NCI-H2029 treated with DMSO at 0.1 percent for 48 hours (cell line): ENCODE data around the gene CXCL14.
"Not testable (repeated sequence)": the region's sequence is repeated elsewhere in the genome, so short reads cannot be mapped to it uniquely, and the experiment has no call there.

Experiments used
- DNase-seq: peaks from one replicate; lab custom pipeline; 2025; lab: John Stamatoyannopoulos, UW

The CXCL14 gene

DNA sequence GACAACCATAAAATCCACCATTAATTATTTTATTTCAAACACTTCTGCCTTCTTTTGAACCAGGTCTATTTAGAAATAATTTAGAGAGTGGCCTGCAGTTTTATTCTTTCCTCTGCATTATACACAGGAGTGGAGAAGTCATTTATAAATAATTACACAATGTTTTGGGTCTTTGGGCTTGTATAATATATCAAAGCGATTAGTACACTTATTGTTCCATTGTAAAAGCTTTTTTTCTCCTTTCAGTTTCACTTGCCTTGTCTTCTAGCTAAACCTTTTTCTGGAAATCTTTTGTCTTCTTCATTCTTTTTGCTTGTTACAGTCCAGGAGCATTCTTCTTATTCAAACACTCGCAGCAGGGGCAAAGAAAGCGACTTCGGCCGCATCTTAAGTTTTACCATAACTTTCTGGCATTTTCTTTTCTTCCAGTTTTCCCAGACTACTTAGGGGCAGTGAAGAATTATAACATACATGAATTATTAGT is 35.7 kb downstream of the CXCL14 start:
- no peak for DNase-seq

DNA sequence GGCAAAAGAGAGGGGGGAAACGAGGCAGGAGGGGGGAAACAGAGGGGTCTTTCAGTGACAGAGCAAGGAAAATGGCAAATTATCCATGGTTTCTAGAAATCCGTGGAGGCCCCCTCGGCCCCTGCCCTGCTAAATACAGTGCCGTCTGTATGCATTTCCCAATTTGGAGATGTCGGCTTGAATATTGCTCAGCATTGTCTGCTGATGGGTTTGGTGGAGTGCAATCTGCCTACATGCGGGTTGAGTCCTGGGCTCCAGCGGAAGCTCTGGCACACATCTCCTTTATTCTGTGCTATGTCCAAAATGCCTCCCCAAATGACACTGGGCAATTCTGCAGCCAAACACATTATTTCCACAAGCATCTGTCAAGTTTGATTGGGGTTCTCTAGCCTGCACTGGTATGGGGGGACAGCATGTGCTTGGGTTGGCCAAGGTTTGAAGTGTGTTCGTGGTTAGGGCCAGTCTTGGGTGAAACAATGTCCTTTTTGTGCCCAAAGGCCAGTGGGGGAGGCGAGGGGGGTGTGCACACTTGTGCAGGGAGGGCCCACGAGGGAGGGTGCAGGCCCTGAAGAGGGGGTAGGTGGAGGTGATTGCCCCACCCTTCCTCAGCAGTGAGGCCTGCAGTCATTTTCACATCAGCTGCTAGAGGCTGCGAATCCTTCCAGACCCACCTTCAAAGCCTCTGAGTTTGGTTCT is 36.8 kb downstream of the CXCL14 start:
- no peak for DNase-seq

DNA sequence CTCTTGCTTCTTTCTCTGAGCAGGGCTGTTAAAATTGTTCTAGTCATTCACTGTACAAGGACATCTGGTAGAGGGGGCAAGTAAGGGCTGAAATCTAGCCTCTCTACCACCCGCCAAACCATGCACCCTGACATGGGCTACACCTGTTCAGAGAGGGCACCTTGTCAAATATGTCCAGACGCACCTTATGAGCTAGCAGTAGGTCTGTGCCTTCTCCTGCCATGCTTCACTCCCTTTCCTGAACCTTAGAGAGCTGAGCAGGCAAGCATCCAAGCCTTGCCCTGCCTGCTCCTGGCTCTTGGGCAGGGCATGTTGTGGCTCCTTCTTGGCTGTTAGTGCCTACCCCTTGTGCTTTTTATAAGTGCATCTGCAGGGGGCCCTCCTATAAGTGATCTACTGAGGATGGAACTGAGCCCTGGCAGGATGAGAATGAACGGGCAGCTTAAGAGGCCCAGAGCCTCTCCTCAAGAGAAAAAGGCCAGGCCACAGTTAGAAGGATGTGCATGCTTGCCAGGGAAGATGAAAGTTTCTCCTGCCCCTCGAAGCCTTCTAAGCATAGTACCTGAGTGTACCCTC is 39.3 kb downstream of the CXCL14 start:
- DNase-seq, result no peak

DNA sequence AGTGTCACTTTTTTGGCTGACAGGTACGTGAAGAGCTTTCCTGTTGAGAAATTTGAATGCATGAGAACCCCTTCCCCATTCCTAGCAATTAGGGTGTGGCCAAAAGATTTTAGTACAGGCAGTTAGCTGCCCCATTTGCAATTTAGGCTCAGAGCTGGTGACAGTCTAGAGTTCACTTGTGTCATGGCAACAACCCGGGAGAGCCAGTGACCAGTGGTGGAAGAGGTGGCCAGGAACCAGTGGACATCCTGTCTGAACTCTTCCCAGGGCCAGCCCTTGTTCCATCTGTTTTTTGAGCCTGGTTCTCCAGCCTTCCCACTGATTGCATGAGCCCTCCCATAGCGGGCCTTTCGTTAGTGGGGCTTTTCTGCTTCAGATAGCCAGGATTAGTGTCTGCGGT is 40.5 kb downstream of the CXCL14 start:
- no peak for DNase-seq

DNA sequence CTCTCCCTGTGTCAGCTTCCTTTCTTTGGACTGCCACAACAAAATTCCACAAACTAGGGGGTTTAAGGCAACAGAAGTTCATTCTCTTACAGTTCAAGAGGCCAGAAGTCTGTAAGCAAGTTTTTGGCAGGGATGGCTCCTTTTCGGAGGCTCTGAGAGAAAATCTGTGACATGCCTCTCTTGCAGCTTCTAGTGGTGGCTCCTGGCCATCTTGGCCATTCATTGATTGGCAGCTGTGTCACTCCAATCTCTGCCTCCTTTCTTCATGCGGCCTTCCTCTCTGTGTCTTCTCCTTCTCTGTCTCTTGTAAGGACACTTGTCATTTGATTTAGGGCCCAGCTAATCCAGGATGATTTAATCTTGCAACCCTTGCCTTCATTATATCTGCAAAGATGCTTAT is 41.0 kb downstream of the CXCL14 start:
- DNase-seq, result no peak

DNA sequence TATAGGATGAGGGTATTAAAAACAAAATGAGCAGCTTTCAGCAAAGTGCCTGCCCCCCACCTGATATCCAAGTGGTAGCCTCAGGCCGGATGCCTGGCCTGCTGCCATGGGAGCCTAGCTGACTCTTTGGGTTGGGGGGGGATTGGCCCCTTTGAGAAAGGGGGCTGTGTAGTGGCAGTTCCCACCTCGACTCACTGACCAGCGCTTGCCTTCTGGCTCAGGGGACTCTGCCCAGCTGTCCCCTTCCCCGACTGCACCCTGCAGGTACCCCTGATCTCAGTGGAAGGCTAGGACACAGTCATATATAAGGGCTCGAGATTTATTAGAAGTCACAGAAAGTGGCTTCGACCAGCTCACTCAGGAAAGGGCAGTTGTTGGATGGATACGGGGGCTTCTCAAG is 41.5 kb downstream of the CXCL14 start:
- DNase-seq, result no peak

DNA sequence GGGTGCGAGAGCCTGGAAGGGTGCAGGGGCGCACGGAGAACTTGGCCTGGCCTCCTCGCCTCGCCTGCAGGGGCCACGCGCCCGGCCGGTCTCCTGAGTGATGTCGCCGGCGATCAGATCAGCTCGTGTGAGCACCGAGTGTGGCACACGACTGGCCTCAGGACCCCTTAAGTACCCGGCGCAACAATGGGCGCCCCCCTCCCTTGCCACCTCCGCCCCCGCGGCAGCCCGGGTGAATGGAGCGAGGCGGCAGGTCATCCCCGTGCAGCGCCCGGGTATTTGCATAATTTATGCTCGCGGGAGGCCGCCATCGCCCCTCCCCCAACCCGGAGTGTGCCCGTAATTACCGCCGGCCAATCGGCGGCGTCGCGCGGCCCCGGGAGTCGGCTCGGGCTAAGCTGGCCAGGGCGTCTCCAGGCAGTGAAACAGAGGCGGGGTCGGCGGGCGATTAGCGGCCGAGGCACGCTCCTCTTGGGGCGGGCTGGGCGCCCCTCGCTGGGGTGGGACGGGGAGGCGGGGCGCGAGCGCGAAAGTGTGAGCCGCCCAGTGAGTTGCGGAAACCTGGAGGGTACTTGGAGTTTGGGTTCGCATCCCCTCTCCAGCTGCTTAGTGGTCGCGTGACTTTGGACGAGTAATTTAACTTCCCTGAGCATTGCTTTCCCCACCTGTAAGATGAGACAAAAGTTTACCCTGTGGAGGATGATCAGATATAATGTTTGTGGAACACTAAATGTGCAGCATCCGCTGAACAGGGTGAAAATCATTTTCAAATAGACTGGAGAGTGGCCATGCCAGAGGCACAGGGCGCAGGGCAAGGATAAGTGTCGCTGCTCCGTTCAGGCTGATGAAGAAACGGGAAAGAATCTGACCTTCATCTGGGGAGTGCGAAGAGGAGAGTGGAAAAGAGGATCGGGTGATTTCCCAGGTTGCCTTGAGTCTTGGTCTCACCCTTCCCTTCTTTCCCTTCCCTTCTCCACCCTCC is 42.7 kb downstream of the CXCL14 start, which contains the start of gene NEUROG1:
Gene NEUROG1, minus strand, starts transcription at position 145 of the 982 bp plus-strand sequence. CDS start 274 bp downstream, outside the sequence.
- DNase-seq, result no peak

DNA sequence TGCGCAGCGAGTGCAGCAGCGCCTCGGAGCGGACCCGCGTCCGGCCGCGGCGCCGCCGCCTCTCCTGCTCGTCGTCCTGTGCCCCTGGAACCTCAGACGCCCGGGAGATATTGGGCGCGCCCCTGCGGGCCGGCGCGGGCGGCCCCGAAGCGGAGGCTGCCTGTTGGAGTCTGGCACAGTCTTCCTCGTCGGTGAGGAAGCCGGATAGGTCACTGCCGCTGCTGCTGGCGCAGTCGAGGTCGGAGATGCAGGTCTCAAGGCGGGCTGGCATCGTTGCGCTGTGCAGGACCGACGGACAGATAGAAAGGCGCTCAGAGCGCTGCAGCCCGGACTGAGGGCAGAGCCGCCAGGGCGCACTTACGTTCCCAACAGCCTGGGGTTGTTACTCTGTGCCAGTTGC is 43.4 kb downstream of the CXCL14 start:
- no peak for DNase-seq

DNA sequence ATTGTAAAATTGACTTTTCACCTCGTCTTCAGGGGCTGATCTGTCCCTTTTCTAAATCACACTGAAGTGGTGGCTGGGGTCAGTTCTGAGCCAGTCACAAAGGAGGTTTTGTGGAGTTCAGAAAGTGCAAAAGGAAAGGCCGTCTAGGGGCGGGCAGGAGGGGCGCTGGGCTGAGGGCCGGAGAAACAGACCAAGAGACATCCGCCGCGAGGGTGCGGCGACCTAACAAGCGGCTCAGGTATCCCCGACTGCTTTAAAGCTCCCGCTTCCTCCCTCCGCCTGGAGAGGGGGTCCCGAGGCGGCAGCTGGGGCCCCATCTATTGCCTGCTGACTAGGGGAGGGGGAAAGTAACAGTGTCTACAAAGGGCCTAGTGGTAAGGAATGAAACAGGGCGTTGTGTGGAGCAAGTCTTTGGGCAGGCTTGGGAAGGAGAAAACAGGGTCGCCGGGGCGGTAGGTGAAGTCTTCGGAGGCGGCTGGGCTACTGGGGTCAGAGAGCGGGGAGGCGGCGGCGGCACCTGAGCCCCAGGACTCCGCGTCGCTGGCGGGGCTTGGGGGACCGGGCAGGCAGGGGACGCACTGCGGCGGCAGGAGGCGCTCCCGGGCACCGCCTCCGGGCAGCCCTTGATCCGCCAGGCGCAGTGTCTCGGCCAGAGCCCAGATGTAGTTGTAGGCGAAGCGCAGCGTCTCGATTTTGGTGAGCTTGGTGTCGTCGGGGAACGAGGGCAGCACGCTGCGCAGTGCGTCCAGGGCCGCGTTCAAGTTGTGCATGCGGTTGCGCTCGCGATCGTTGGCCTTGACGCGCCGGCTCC is 44.0 kb downstream of the CXCL14 start:
- no peak for DNase-seq

DNA sequence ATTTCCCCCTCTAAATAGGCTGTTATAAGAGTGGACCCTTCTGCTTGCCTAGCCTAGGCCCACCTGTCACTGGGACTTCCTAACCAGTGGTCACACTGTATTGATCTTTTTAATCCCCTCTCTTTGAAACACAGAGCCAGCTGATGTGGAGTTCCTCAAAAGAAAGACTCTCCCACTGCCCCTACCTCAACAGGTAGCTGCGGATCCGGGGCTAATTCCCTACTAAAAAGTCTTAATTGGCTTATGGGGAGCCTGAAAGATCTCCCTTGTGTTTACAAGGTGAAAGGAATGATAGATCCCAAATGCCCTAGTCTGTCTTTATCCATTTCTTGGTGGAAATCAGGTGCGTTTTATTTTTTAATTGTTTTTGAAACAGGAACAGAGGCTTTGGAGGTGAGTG is 45.0 kb downstream of the CXCL14 start:
- DNase-seq, result no peak

DNA sequence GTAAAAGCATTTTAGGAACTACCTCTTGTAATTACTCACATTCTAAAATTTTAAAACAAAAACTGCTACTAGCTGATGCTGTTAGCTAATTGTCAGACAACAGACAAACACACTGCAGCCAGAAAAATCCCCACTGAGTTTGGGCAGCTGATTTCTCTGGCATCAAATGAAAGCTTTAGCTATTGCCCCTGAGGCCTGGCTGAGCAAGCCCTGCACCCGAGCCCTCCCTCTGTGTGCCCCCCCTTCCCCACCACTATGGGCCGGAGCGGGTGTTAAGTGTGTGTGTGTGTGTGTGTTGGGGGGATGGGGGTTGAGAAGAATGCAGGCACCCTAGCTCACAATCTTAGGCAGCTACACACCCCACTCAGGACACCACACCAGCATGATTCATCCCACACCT is 45.5 kb downstream of the CXCL14 start:
- no peak for DNase-seq

DNA sequence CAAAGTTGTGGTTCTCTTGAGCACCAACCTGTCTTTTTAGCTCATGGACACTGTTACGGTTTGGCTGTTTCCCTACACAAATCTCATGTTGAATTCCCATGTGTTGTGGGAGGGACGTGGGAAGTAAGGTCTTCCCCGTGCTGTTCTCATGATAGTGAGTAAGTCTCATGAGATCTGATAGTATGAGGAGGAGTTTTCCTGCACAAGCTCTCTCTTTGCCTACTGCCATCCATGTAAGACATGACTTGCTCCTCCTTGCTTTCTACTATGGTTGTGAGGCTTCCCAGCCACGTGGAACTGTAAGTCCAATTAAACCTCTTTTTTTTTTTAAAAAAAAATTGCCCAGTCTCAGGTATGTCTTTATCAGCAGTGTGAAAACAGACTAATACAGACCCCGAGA is 49.2 kb downstream of the CXCL14 start:
- DNase-seq, result not testable (repeated sequence)

DNA sequence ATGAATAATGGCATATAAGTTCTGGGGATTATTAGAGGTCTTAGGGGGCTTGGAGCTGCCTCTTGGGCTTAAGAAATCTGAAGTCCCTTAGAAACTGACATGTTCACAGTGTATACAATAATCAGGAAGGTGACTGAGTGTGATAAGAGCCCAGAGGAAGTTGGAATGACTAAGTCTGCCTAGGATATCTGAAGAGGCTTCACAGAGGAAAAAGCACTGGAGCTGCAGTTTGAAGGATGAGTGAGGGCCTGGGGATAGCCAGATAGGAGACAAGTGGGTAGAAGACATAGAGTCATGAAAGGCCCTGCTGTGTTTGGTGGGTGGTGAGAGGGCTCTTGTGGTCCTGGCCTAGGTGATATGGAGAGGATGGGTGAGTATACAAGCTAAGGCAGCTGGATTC is 51.9 kb downstream of the CXCL14 start:
- DNase-seq, result no peak

DNA sequence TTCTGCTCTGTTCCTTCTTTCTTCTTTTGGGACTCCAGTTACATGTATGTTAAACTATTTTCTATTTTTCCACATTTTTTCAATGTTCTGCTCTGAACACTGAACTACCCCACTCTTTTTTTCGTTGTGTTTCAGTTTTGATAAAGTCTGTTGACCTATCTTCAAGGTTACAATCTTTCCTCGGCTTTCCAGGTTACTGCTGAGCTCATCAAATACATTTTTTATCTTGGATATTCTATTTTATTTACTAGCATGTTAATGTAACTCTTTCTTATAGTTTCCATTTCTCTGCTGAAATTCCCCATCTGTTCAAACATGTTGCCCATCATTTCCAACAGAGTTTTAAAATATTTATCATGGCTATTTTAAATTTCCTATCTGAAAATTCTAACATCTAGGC is 56.8 kb downstream of the CXCL14 start:
- DNase-seq, result no peak
